Forelimb muscle (tissue), 1 donor: ENCODE results near the gene AUNIP. TPM values are rescaled to one million over a fixed set of nuclear protein-coding genes. Genes with fewer than 3 reads are reported as not detected.

Source experiments
- DNase-seq: peaks from one replicate; pipeline ENCODE4 v3.0.0-alpha.2; 2013; ENCODE audit warnings: low read depth
- polyA plus RNA-seq: library from polyadenylated mRNA; unstranded; fragments of 120-200 nt; gene quantifications from one replicate; pipeline ENCODE4 v1.2.1, GENCODE V29; 2013; ENCODE audit not compliant: insufficient read length

The AUNIP gene
- polyA plus RNA-seq, 1 donor: 0.71 TPM

- DNase-seq: no peak
These were observed 49.3 kb downstream of the AUNIP start for GRCh38 chr1:25809929-25810328.

GRCh38 chr1:25809283-25809926 lies 49.9 kb downstream of the AUNIP start:
- no peak for DNase-seq

GRCh38 chr1:25808481-25809244 lies 50.6 kb downstream of the AUNIP start:
- no peak for DNase-seq

GRCh38 chr1:25807480-25808390 lies 51.5 kb downstream of the AUNIP start:
- no peak for DNase-seq

GRCh38 chr1:25806418-25806817 lies 52.8 kb downstream of the AUNIP start:
- no peak for DNase-seq

GRCh38 chr1:25805863-25806225 lies 53.4 kb downstream of the AUNIP start:
- no peak for DNase-seq

GRCh38 chr1:25804964-25805862 lies 54.0 kb downstream of the AUNIP start:
- no peak for DNase-seq

- no peak for DNase-seq
These were observed 54.9 kb downstream of the AUNIP start for GRCh38 chr1:25804244-25804963.

GRCh38 chr1:25803368-25803767 lies 55.9 kb downstream of the AUNIP start:
- no peak for DNase-seq

- no peak for DNase-seq
These were observed 56.3 kb downstream of the AUNIP start for GRCh38 chr1:25802915-25803314.

- no peak for DNase-seq
These were observed 58.4 kb downstream of the AUNIP start for GRCh38 chr1:25800703-25801377.

- no peak for DNase-seq
These were observed 59.1 kb downstream of the AUNIP start, which contains the start of gene SELENON for GRCh38 chr1:25799935-25800702. SELENON (plus strand) TSS chr1:25800193; CDS start chr1:25800231, 38 bp downstream.

GRCh38 chr1:25799352-25799934 lies 59.8 kb downstream of the AUNIP start:
- DNase-seq: no peak

GRCh38 chr1:25798666-25799351 lies 60.4 kb downstream of the AUNIP start:
- no peak for DNase-seq

- DNase-seq: no peak
These were observed 61.3 kb downstream of the AUNIP start for GRCh38 chr1:25797939-25798338.

- DNase-seq: no peak
These were observed 62.3 kb downstream of the AUNIP start for GRCh38 chr1:25796811-25797458.

- DNase-seq: no peak
These were observed 63.1 kb downstream of the AUNIP start for GRCh38 chr1:25795946-25796810.
